H9 (cell line): Measurements from ENCODE around the gene BICDL1. TPM values are rescaled to one million over a fixed set of nuclear protein-coding genes. Genes with fewer than 3 reads are reported as not detected.

ENCODE experiments used
- DNase-seq: peaks from one replicate; pipeline ENCODE4 v3.0.0-alpha.2; 2017
- H2AFZ ChIP-seq: one replicate; pipeline ENCODE4 v1.6.1; 2013; ENCODE audit warnings: mild to moderate bottlenecking, low read length, control low read depth, moderate library complexity
- H2AK5ac ChIP-seq: 2 replicates; pipeline ENCODE4 v1.6.1; 2013; ENCODE audit warnings: low read length, control low read depth, mixed read lengths; ENCODE audit not compliant: insufficient read length
- H2BK120ac ChIP-seq: one replicate; pipeline ENCODE4 v1.6.1; 2013; ENCODE audit warnings: low read depth, mild to moderate bottlenecking, low read length, control low read depth, inconsistent platforms; ENCODE audit not compliant: poor library complexity, severe bottlenecking
- H2BK12ac ChIP-seq: 2 replicates; pipeline ENCODE4 v1.6.1; 2013; ENCODE audit warnings: low read length, control low read depth, mixed read lengths, low read depth; ENCODE audit not compliant: insufficient read length
- H2BK15ac ChIP-seq: 2 replicates; pipeline ENCODE4 v1.6.1; 2013; ENCODE audit warnings: low read depth, low read length, control low read depth
- H2BK20ac ChIP-seq: one replicate; pipeline ENCODE4 v1.6.1; 2013; ENCODE audit warnings: low read depth, mild to moderate bottlenecking, low read length, control low read depth, inconsistent platforms; ENCODE audit not compliant: poor library complexity, severe bottlenecking
- H2BK5ac ChIP-seq: 2 replicates; pipeline ENCODE4 v1.6.1; 2013; ENCODE audit warnings: low read length, control low read depth, mixed read lengths; ENCODE audit not compliant: insufficient read length
- H3K14ac ChIP-seq: 2 replicates; pipeline ENCODE4 v1.6.1; 2013; ENCODE audit warnings: low read length, control low read depth; ENCODE audit not compliant: insufficient read depth
- H3K18ac ChIP-seq: 2 replicates; pipeline ENCODE4 v1.6.1; 2013; ENCODE audit warnings: low read depth, mild to moderate bottlenecking, mixed read lengths, low read length, control low read depth; ENCODE audit not compliant: insufficient read length
- H3K23ac ChIP-seq: 2 replicates; pipeline ENCODE4 v1.6.1; 2013; ENCODE audit warnings: low read length, control low read depth, mixed read lengths, low read depth; ENCODE audit not compliant: insufficient read length
- H3K23me2 ChIP-seq: 2 replicates; pipeline ENCODE4 v1.6.1; 2013; ENCODE audit warnings: low read depth, mild to moderate bottlenecking, mixed read lengths, low read length, control low read depth; ENCODE audit not compliant: insufficient read length, poor library complexity, severe bottlenecking
- H3K27ac ChIP-seq: 2 replicates; pipeline ENCODE4 v1.5.1; 2013; ENCODE audit warnings: low read length, control low read depth, mixed read lengths, low read depth; ENCODE audit not compliant: insufficient read length
- H3K27me3 ChIP-seq: 2 replicates; pipeline ENCODE4 v1.6.1; 2013; ENCODE audit warnings: low read length, control low read depth, inconsistent platforms; ENCODE audit not compliant: insufficient read depth
- H3K4ac ChIP-seq: 2 replicates; pipeline ENCODE4 v1.6.1; 2013; ENCODE audit warnings: low read depth, mild to moderate bottlenecking, control low read depth, inconsistent platforms, low read length, moderate library complexity
- H3K4me1 ChIP-seq: 2 replicates; pipeline ENCODE4 v1.6.1; 2013; ENCODE audit warnings: low read length, control low read depth, inconsistent platforms; ENCODE audit not compliant: insufficient read depth
- H3K4me2 ChIP-seq: 2 replicates; pipeline ENCODE4 v1.6.1; 2013; ENCODE audit warnings: low read length, control low read depth, mixed read lengths; ENCODE audit not compliant: insufficient read length, insufficient read depth
- H3K56ac ChIP-seq: 2 replicates; pipeline ENCODE4 v1.6.1; 2013; ENCODE audit warnings: low read depth, mild to moderate bottlenecking, mixed read lengths, low read length, control low read depth; ENCODE audit not compliant: insufficient read length
- H3K79me1 ChIP-seq: 2 replicates; pipeline ENCODE4 v1.6.1; 2013; ENCODE audit warnings: low read depth, mild to moderate bottlenecking, moderate library complexity, low read length, control low read depth, inconsistent platforms; ENCODE audit not compliant: insufficient read depth, poor library complexity, severe bottlenecking
- H3K79me2 ChIP-seq: 2 replicates; pipeline ENCODE4 v1.6.1; 2013; ENCODE audit warnings: low read length, control low read depth, inconsistent platforms; ENCODE audit not compliant: insufficient read depth
- H3K9ac ChIP-seq: 2 replicates; pipeline ENCODE4 v1.6.1; 2013; ENCODE audit warnings: low read length, control low read depth, mixed read lengths; ENCODE audit not compliant: insufficient read length; ENCODE audit errors: extremely low read depth
- H3K9me3 ChIP-seq: one replicate; pipeline ENCODE4 v1.6.1; 2013; ENCODE audit warnings: low read depth, low read length, inconsistent platforms; ENCODE audit not compliant: control insufficient read depth
- H3T11ph ChIP-seq: one replicate; pipeline ENCODE4 v1.6.1; 2013; ENCODE audit warnings: mild to moderate bottlenecking, low read length, control low read depth, inconsistent platforms
- H4K20me1 ChIP-seq: one replicate; pipeline ENCODE4 v1.6.1; 2013; ENCODE audit not compliant: control insufficient read depth, insufficient read length, insufficient read depth
- H4K5ac ChIP-seq: 2 replicates; pipeline ENCODE4 v1.6.1; 2013; ENCODE audit warnings: low read depth, mild to moderate bottlenecking, mixed read lengths, low read length, control low read depth; ENCODE audit not compliant: insufficient read length
- H4K8ac ChIP-seq: replicated peaks from 2 replicates; pipeline ENCODE4 v1.6.1; 2013; ENCODE audit warnings: low read length, control low read depth, mixed read lengths, low read depth; ENCODE audit not compliant: insufficient read length
- H4K91ac ChIP-seq: 2 replicates; pipeline ENCODE4 v1.6.1; 2013; ENCODE audit warnings: low read depth, mild to moderate bottlenecking, moderate library complexity, mixed read lengths, low read length, control low read depth; ENCODE audit not compliant: insufficient read length
- H3K27ac Mint-ChIP-seq, 3 experiments: 2 replicates in 2 of 3; 3 replicates in 1 of 3; pipeline ENCODE4 v1.8.0; 2020 to 2021; ENCODE audit warnings: mixed read lengths in 3 of 3, mild to moderate bottlenecking in 1 of 3, moderate library complexity in 1 of 3
- H3K27me3 Mint-ChIP-seq: 2 replicates; pipeline ENCODE4 v1.8.0; 2021; ENCODE audit warnings: low read depth, mild to moderate bottlenecking, moderate library complexity, mixed read lengths
- H3K36me3 Mint-ChIP-seq, 3 experiments: 2 replicates in 2 of 3; 3 replicates in 1 of 3; pipeline ENCODE4 v1.8.0; 2020 to 2021; ENCODE audit warnings: low read depth in 3 of 3, mixed read lengths in 3 of 3; ENCODE audit not compliant: insufficient read depth in 1 of 3
- H3K4me1 Mint-ChIP-seq, 2 experiments: 2 replicates each; pipeline ENCODE4 v1.8.0; 2020; ENCODE audit warnings: mixed read lengths in 2 of 2
- H3K4me3 Mint-ChIP-seq, 2 experiments: 2 replicates in 1 of 2; 3 replicates in 1 of 2; pipeline ENCODE4 v1.8.0; 2020 to 2021; ENCODE audit warnings: mild to moderate bottlenecking in 2 of 2, mixed read lengths in 2 of 2, moderate library complexity in 1 of 2
- H3K9me3 Mint-ChIP-seq, 2 experiments: 2 replicates in 1 of 2; 3 replicates in 1 of 2; pipeline ENCODE4 v1.8.0; 2020; ENCODE audit warnings: mild to moderate bottlenecking in 2 of 2, mixed read lengths in 2 of 2, moderate library complexity in 1 of 2
- CTCF ChIP-seq: fragments of 200-600 bp; sonication (generic); conservative IDR thresholded peaks from 3 replicates; pipeline ENCODE4 v1.8.0; 2021; ENCODE audit warnings: antibody characterized with exemption, mild to moderate bottlenecking
- WGBS: extraction: QIAGEN DNeasy Blood & Tissue Kit; methylation state at CpG from one replicate; pipeline ENCODE4 v1.1.7; 2013; ENCODE audit warnings: missing lambda C conversion rate, low lambda C conversion rate, mixed read lengths; ENCODE audit not compliant: insufficient read length; ENCODE audit errors: extremely low coverage; 5-methylcytosine and 5-hydroxymethylcytosine counted together
- total RNA-seq: library from RNA; stranded (reverse); gene quantifications from 2 replicates; pipeline ENCODE4 v1.2.1, GENCODE V29; 2021

Gene BICDL1
- total RNA-seq, 1 experiment from 2014 or later, result 13.8 TPM

DNA sequence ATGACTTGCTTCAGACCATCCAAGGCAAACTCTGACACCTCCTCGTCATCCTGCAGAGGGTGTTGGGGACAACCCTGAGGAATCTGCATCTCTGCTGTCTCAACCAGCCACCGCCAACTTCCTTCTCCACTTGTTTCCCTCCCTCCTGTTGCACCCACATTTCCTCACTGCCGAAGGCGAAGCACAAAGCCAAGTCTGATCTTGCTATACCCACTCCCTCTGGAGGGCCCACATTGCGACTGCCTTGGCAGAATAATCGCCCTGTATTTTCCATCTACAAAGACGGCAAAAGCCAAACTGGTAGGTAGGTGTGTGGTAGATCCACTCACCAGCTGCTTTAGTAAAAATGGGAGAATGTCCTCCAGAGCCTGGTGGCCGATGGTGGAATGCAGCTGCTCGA is 149.3 kb downstream of the BICDL1 start:
- no peak overlapping the region for H2AFZ ChIP-seq
- no peak overlapping the region for H3K4me2 ChIP-seq
- Mint-ChIP-seq H3K9me3 (no peaks in the 10 kb centered on the region), H3K27ac (no peak overlapping the region; a peak in 2 of 7 replicates), H3K4me3 (no peak overlapping the region), H3K36me3 (peaks cover 64 to 97% (median 95%) of the 10 kb centered on the region in 3 experiments; a peak in 6 of 7 replicates), H3K27me3 (no peaks in the 10 kb centered on the region), H3K4me1 (no peaks in the 10 kb centered on the region)
- H3K23me2 ChIP-seq, result no peaks in the 10 kb centered on the region
- no peak overlapping the region for H3T11ph ChIP-seq
- H3K14ac ChIP-seq, result no peak overlapping the region
- no peaks in the 10 kb centered on the region for H3K9me3 ChIP-seq
- no peak for DNase-seq
- no peak overlapping the region for H3K27ac ChIP-seq
- no peaks in the 10 kb centered on the region for H3K4me1 ChIP-seq
- H2BK20ac ChIP-seq, result no peak overlapping the region
- no peaks in the 10 kb centered on the region for H3K79me1 ChIP-seq
- no peaks in the 10 kb centered on the region for H4K20me1 ChIP-seq
- no peak overlapping the region for H3K18ac ChIP-seq
- H2BK120ac ChIP-seq, result no peak overlapping the region
- H2BK15ac ChIP-seq, result no peak overlapping the region
- H4K8ac ChIP-seq, result no peak overlapping the region
- WGBS, result no CpG with 5 or more reads among the region's 9 CpGs
- H3K79me2 ChIP-seq, result no peaks in the 10 kb centered on the region
- H4K91ac ChIP-seq, result no peak overlapping the region
- H2BK12ac ChIP-seq, result no peak overlapping the region
- no peak overlapping the region for H2AK5ac ChIP-seq
- H3K23ac ChIP-seq, result no peak overlapping the region
- no peaks in the 10 kb centered on the region for H3K27me3 ChIP-seq
- no peak overlapping the region for H3K4ac ChIP-seq
- no peak overlapping the region for H3K9ac ChIP-seq
- no peak overlapping the region for H2BK5ac ChIP-seq
- no peak overlapping the region for H3K56ac ChIP-seq
- TF ChIP-seq CTCF, result no peak
- H4K5ac ChIP-seq, result no peak overlapping the region
